Head of caudate nucleus (tissue), 42 donors: ENCODE results near the gene MYNN.
A peak's percentile ranks its signal among the peaks of the same experiment; 100 is the strongest.

Experiments used
- DNase-seq, 42 donors: peaks; one replicate each; pipeline versions ENCODE4 v3.0.0 to v3.0.0-alpha.2; 2020 to 2021; ENCODE audit warnings: mixed read lengths in 7 of 42
- intact Hi-C: fragments of 100-400 bp; cut with DNase I; formaldehyde crosslinking; loops from one replicate; pipeline ENCODE4 v1.15.0; 2022

MYNN gene

DNA sequence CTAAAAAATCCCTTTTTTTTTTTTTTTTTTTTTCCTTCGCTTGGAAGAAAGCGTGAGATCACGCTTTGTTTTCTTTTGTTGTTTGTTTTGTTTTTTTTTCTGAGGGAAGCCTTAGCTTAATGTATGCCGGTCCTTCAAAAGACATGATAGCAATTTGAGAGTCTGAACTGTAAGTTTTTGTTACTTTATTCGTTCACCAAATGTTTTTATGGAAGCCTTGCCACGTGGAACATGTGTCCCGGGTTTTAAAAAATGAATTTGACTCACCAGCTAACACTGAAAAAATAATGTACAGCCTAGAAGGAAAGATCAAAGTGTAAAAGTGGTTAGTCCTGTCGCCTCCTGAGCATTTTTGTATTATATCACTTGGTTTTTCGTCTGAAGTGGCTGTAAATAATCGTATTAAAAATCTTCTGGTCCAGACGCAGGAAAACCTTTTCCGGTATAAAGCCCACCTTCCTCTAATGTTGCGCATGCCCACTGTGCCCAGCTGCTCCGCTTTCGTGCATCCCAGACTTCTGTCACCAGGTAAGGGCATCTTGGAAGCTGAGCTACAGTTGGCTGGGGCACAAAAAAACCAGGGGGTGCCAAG lies 795 bp upstream of the MYNN start:
- intact Hi-C loops, result no loop called here
- peak in 41 of 42 donors; percentile 60 to 90 (median 79) for DNase-seq

DNA sequence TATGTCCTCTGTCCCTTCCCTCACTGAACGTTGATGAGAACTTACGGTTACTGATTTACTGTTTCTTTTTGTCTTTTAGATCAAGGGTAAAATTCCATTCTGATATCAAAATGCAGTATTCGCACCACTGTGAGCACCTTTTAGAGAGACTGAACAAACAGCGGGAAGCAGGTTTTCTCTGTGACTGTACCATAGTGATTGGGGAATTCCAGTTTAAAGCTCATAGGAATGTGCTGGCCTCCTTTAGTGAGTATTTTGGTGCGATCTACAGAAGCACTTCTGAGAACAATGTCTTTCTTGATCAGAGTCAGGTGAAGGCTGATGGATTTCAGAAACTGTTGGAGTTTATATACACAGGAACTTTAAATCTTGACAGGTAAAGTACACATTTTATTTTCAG lies 990 bp downstream of the MYNN start:
- intact Hi-C loops, result no loop called here
- DNase-seq, result no peak

DNA sequence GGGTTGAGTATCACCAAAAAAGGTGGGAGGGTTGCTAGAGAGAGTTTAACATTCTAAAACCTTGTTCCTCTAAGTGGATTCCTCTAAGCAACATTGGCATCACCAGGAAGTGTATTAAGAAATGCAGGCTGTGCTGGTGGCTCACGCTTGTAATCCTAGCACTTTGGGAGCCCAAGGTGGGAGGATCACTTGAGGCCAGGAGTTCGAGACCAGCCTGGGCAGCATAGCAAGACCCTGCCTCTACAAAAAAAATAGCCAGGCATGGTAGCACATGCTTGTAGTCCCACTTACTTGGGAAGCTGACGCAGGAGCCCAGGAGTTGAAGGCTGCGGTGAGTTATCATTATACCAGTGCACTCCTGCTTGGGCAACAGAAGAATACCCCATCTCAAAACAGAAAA lies 4.6 kb downstream of the MYNN start:
- no peak for DNase-seq
- intact Hi-C loops, result no loop called here

DNA sequence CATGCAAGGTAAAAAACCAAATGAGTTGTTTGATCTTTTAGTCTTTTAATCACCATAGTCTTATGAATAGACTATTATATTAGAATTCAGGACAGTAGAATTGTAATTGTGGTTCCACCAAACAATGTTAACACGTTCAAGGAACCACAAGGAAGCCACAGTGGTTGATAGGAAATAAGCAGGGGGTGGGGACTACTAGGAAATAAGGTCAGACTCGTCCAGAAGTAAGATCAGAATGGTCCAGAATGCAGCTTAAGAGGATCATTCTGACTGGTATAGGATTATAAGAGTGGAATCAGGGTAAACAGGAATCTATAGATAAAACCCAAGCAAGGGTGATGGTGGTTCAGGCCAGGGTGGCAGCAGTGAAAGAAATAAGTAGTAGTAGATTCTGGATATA lies 7.5 kb downstream of the MYNN start:
- intact Hi-C loops, result no loop called here
- DNase-seq, result no peak

DNA sequence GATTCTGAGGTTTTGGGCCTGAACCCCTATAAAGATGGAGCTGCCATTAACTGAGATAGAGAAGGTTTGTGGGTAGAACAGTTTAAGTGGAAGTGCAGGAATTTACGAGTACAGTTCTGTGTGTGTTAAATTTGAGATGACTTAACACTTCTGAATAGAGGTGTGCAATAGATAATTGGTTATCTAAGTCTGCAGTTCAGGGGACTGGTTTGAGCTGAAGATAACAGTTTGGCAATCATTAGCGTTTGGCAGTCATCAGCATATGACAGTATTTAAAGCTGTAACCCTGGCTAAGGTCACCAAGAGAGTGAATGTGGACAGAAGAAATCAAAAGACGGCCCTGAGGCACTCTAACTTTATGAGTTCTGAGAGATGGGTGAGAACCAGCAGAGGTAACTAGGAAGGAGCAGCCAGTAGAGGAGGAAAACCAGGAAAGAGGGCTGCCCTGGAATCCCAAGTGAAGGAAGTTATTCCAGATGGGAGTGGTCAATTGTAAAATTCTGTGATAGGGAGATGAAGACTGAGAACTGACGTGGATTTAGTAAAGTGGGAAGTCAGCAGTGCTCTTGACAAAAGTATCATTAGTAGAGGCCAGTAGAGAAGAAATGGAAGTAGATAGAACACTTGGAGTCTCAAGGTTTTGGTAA lies 8.1 kb downstream of the MYNN start:
- intact Hi-C loops, result no loop called here
- no peak for DNase-seq

DNA sequence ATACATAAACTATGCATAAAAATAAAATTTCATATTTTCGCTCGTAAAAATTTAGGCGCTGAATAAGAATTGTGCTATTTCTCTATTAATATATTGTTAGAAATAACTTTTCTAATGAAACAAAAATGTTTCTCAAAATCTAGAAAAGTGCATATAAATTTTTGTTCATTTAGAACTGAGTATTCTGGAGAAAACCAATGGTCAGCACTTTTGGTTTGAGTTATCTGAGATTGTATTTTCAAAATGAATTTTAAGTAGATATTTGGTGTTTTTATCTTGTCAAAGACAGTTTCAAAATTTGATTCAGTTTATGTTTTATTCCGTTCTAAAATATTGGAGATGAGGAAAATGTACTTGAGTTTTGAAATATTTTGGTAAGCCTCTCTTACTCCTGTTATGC lies 13.9 kb downstream of the MYNN start:
- intact Hi-C loops, result no loop called here
- DNase-seq, result no peak

DNA sequence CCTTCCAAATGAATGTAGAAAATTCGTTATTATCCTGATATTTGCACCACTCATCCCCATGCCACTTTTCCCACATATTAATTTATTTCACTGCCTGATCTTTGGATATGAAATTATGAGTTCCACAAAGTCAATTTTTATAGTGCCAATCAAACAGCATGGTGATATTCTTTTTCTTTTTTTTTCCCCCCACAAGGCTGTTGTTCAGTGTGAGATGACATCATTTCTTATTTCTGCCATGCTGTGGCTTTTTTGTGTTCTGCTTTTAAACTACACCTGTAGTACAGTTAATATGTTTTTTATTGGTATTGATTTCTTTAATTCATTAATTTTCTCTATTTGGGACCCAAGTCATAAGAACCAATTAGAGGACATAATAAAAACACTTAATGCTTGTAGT lies 14.6 kb downstream of the MYNN start:
- intact Hi-C loops, result no loop called here
- DNase-seq, result no peak

DNA sequence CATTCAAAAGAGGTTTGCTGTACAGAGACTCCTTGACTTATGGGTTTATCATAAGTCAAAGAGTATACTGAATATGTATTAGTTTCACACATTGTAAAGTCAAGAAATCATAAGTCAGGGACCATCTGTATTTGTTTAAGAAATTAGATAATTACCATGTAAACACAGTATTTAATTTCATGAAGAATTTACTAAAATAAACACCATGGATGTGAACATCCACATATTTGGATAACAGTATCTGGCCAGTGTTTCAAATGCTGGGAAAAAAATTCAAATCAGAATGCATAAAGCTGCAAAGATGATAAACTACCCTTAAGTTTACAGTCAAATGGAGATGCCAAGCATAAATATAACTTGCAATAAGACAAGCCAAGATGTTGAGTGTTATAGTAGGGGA lies 17.0 kb downstream of the MYNN start:
- intact Hi-C loops, result no loop called here
- DNase-seq, result no peak

DNA sequence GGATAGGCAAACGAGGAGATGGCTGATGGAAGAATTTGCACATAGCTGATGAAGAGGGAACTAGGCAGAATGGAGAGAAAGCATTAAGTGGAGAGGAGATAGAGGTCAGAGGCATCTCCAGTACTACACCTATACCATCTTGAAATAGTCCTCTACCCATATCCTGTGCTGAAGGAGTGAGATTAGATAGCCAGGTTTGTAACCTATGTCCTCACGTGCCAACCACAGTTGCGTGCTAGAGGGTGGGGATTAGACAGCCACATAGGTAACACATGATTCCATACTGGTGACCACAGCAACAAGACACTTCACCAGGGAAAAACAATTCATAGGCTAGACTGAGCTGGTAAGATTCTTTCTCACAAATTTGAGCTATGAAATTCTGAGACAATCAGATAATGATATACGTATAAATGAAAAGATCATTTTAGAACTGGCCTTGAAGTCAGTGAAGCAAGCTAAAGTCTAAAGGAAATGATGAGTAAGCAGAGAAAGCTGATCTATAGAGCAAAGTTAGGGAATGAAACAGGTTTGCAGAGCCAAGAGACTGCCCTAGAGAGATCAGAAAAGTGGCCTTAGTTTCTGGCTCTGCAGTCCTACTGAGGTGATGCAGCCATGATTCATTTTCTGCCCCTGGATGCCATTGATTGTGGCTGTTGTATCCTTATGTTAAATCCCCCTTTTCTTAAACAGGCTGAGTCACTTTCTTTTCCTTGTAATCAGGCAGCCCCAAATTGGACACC lies 17.7 kb downstream of the MYNN start:
- DNase-seq, result no peak
- intact Hi-C loops, result no loop called here

DNA sequence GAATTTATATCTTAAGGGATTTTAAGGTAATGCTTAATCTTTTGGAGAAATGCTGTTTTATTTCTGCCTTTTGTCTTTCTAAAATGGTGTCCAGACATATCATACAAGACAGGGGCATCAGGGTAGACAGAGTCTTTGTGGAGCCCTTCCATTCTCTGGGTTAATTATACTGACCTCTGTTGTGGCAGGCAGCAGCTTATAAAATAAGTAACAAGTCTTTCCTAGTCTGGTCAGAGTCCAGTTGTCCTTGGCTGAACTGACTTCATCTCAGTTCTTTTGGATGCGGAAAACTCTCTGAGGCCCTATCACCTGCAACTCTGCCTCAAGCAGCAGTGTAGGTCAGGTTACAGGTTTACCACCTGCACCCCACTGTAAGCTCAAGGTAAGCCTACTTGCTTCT lies 19.2 kb downstream of the MYNN start:
- DNase-seq, result no peak
- intact Hi-C loops, result no loop called here

DNA sequence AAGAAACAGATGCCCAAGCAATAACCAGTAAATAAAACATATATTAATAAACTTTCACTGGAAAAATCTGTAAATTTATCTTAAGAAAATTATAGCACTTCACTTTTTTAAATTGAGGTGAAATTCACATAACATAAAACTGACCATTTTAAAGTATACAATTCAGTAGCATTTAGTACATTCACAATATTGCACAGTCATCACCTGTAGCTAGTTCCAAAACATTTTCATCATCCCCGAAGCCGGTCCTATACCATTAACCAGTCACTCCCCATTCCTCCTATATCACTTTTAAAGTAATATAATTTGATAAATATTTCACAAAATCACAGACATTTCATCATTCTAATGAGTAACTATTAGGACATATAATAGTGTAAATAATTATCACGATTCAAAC lies 31.5 kb downstream of the MYNN start:
- no peak for DNase-seq
- intact Hi-C loops, result no loop called here

DNA sequence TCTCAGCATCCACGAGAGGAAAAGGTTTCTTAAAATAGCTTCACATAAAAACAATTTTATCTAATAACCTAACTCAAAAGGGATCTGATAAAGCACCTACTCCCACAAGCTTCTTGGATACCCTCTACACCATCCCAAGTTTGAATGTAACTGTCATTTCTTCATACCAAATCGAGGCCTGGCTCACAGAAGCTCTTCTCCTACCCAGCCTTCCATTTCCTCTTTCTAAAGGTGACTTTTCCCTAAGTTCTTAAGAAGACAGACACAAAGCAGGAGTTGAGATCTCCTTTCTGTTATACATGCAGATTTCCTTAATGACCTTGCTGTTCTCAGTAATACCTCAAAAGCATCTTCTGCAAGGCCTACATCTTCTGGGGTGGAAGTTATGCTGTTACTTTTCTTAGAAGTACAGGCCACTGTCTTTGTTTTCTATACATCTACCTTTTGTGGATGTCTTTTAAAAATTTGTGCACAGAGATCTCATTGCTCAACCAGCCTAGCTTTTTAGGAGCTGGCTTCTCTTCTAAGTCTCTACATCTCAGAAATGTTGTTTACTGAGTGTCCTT lies 36.1 kb downstream of the MYNN start:
- intact Hi-C loops, result no loop called here
- DNase-seq, result no peak

DNA sequence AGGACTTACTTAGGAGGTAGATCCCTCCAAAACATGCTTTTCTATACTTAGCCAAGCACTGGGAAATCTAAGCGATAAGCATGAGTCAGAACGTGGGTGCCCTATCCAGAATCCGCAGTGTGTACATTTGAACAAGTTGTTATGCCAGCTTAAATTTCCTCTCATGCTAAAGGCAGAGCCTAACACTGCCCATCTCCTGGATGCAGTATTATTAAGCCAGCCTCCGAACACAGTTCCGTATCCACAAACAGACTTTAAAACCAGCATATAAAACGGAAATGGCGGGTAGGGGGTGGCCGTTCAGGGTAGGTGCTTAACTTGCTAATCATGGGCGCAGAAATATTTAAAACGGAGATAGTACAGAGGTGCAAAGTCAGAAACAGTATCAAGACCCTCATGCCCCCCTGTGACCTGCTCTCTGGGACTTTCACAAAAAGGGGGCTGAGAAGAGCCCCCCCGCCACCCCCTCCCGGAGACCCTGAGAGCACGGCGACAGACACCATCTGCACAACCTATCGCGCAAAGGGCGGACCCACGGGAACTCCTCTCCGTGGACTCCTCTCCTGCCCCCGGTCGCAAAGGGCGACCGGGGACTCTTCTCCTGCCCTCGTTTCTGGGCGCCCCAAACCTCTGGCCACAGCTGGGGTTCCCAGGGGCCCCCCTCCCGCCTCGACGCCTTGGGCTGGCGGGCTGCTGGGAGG lies 38.6 kb downstream of the MYNN start:
- DNase-seq, result peak in 39 of 42 donors; percentile 6 to 79 (median 41)
- intact Hi-C loops, result loop anchor here (5.0 kb wide), 1 partner anchor 156 kb away; the partner anchor contains the start of gene SEC62

DNA sequence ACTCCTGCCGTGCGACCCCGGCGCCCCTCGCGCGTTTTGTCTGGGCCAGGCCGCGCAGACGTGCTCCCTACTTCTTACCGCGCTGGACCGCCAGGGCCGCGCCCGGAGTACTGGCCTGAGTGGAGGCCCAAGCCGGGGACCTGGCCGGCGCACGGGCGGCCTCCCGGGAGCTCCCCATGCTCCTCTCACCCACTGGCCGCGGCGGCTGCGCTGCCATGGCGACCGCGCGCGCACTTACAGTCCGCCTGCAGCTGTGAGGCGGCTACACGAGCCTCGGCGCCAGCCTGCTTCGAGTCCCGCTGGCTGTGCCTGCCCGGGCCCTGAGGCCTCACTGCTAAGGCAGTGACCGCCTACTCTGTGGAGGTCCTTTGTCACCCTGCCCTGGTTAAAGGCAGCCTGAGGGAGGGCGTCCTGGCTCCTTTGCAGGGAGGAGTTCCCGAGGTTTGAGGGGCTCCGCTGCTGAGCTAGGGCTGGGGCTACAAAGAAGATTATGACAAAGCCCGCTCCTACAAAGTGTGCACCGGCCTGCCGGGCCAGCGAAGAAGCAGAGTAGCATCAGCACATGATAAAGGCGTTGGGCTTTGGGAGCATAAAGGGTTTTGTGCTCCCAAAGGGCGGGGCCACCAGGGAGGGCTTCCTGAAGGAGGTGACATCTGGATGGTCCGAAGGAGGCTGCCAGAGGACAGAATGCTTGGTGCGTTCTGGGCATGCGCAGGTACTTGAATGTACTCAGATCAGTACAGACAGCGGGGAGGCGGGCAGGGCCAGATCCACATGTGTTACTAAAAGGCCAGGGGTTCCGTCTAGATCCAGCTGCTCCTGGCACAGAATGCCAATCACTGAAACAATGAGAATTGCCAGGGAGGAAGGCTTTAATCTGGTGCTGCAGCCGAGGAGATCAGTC lies 39.4 kb downstream of the MYNN start, which contains the start of the genes LRRC34 and LRRIQ4:
TSS of gene LRRC34 (minus strand) at position 573 of the 904 bp plus-strand sequence. CDS start at position 217, 356 bp downstream.
TSS of gene LRRIQ4 (plus strand) at position 539 of the 904 bp plus-strand sequence. CDS start 9,052 bp downstream, outside the sequence.
- intact Hi-C loops, result loop anchor here (5.0 kb wide), 1 partner anchor 155 kb away; the partner anchor contains the start of gene SEC62
- peak; percentile 54 to 91 (median 76) for DNase-seq

DNA sequence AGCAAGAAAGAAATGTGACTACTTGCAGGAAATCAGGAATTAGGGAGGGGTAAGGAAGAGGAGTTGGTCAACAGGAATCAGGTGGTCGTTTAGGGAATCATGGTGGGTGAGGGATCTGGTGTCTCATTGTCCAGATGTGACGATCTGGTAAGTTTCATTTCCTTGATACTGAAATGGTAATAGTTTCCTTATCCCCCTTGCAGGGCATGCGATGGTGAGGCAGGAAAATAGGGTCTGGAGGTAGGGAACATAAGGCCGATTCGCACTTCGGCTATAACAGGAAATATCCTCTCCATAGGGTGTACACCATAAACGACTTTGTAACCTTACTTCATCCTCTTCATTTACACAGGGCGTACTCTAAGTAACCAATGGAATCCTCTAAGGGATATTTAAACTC lies 40.1 kb downstream of the MYNN start:
- intact Hi-C loops, result loop anchor here (5.0 kb wide), 1 partner anchor 154 kb away; the partner anchor contains the start of gene SEC62
- no peak for DNase-seq

DNA sequence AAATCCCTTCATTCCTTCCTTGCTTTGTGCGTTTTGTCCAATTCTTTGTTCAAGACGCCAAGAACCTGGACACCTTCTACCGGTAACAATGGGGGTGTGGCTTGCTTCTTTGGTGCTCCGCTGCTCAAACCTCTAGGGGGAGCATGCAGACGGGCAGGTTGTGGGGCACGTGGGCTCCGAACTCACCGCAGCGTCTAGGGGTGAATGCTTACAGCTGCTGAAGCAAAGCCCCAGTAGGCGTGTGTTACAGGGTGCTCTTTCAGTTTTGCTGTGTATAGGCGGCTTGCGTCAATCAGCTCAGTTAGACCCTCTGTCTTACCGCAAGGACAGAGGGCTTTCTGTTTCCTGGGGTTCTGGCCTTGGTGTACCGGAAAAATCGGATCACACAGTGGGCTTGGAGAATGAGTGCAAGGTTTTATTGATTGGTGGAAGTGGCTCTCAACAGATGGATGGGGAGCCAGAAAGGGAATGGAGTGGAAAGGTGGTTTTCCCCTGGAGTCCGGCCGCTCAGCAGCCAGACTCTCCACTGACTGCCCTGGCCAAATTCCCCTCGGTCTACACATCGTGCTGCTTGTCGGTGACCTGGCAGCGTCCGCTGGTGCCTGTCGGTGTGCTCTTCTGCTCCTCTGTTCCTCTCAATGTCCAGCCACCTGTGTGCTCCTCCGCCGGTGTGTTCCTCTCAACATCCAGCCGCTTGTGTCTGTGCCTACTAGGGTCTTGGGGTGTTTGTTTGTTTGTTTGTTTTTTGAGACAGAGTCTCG lies 40.7 kb downstream of the MYNN start:
- peak in 27 of 42 donors; percentile 11 to 64 (median 26) for DNase-seq
- intact Hi-C loops, result loop anchor here (5.0 kb wide), 1 partner anchor 153 kb away; the partner anchor contains the start of gene SEC62

DNA sequence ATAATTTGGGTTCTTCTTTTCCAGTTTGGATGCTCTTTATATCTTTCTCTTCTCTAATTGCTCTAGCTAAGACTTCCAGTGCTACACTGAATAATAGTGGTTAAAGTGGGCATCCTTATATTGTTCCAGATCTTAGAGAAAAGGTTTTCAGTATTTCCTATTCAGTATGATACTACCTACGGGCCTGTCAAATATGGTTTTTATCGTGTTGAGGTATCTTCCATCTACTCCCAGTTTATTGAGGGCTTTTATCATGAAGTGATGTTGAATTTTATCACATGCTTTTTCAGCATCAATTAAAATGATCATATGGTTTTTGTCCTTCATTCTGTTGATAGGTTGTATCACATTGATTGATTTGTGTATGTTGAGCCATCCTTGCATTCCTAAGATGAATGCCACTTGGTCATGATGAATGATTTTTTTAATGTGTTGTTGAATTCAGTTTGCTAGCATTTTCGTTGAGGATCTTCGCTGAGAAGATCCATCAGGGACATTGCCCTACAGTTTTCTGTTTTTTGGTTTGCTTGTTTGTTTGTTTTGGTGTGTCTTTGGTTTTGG lies 42.5 kb downstream of the MYNN start:
- intact Hi-C loops, result no loop called here
- no peak for DNase-seq
